NCI-H526 (cell line): Measurements from ENCODE around the gene SESN3.
"Not testable (repeated sequence)": the region's sequence is repeated elsewhere in the genome, so short reads cannot be mapped to it uniquely, and the experiment has no call there.

Experiments used
- DNase-seq, 2 experiments: peaks; one replicate each; lab custom pipeline; 2025; lab: John Stamatoyannopoulos, UW

SESN3 gene

DNA sequence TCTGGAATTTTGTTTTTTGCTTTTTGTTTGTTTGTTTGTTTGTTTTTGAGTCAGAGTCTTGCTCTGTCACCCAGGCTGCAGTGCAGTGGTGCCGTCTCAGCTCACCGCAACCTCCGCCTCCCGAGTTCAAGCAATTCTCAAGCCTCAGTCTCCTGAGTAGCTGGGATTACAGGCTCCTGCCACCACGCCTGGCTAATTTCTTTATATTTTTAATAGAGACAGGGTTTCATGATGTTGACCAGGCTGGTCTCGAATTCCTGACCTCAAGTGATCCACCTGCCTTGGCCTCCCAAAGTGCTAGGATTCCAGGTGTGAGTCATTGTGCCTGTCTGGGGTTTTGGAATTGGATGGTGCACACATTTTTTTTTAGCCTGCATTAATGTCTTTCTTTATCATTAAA lies 20.9 kb upstream of the SESN3 start:
- DNase-seq: not testable (repeated sequence)

DNA sequence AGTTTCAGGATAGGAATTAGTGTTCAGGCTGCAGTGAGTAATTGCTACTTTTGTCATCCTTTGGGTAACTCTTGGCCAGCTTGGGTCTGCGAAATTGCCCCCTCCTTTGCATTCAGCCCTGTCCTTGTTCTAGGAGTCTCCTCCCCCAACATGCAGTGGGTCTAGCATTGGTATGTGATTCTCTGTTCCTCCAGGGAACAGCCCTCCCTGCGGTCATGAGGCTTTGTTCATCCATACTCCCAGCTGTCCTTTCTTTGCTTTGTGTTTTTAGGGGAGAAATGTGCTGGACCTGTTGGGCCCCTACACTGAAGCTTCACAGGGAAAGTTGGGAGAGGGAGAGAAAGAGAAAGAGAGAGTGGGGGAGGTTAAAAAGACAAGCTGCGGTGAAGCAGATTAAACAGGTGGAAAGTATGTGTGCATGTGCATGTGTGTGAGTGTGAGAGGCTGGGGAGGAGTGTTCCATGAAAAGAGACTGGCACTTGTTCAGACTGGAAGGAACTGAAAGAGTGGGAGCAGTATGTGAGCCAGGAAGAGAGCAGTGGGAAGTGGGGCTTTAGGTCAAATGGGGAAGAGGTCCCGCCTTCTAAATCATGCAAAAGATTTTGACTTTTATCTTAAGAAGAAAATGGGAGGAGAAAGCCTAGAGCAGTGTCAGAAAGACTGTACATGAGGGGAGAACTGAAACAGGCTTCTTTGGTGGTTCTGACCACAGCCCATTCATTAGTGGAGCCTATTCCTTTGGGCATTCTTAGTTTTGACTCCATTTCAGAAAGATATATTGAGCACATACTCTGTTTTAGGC lies 17.9 kb upstream of the SESN3 start:
- no peak for DNase-seq

DNA sequence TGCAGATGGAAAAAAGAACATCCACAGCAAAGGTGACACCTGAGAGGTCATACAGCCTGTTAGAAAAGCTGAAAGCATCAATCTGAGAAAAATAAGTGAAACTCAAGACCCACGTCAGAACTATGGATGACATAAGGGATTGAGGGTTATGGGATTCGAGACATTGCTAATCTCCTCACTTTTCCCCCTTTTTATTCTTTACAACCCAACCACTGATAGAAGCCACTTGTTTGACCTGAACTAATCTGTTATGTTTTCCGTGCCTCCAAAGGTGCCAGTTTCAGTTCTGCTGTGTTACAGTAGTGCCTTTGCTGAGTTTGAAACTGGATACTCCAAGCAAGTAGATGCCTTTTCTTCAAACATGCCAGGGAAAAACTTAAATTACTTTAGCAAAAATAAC lies 16.9 kb upstream of the SESN3 start:
- DNase-seq: no peak

DNA sequence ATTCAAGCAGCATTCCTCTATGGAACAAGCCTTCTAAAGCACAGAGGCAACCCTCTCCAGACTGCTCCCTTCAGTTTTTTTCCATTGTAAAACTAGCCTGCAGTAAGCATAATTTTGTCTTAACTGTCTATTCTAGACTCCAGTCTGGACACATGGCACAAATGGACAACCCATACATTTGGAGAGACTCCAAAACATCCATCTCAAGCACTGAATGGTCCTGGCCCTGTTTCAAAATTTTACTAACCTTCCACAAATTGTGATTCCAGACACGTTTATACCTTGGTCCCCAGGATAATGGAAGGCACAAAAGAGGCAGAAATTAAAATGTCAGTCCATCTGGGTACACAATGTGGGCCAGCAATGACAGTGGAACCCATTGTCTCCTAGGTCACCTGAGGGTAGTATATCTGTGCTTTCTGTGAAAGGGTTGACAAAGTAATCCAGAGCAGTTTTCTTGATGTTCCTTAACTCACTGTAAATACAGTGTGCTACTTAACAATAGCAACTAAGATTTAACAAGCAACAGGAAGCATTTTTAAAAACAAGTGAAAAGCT lies 16.2 kb upstream of the SESN3 start:
- no peak for DNase-seq

DNA sequence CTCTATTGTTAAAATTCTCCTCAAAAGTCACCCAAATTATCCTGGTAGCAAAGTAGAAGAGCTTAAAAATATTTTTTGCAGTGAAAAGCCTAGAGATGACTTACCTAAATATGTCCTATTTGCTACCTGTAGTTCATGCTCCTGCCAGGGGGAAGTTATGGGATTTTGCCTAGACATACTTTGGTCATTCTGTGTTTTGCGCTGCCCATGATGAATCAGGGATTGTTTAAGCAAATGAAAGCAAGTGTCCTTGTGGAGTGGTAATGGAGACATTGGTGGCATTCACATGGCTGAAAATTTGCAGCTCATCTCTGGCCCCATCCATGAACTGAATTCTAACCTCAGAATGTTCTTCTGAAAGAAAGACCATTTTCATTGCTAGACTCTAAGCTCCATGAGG lies 14.6 kb upstream of the SESN3 start:
- peak in 1 of 2 experiments; percentile 21 for DNase-seq

DNA sequence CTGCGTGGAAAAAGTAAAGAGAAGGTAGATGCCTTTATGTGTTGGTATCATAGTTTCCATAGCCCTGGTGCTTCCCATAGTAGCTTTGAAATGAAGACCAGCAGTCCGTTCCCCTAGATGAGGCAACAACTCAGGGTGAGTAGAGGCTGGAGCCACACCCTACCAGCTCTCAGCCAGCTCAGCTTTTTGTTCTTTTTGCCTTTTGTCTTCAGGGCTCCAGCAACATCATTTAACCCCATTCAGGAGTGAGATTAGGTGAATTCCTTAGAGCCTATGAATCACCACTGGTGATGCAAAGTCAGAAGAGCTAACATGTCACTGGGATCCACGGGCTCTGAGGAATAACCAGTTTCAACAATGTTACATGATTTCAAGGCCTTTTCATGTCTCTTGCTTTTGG lies 14.0 kb upstream of the SESN3 start:
- no peak for DNase-seq

DNA sequence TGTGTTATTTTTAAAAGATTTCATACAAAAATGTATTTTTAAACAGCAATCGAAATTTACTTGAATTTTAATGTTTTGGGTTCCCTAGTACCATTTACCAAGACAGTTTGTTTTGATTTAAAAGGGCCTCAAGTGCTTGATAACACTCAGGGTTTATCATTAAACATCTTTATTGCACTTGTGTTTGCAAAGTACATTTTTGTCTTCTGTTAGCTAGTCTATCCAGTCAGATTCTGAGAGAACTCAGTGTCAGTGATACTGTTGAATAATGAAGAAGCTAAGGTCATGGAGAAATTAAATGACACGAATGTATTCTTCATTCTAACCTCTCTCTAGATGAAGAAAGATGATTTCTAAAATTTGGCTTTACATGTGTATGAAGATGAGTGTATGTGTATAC lies 12.7 kb upstream of the SESN3 start:
- DNase-seq: no peak

DNA sequence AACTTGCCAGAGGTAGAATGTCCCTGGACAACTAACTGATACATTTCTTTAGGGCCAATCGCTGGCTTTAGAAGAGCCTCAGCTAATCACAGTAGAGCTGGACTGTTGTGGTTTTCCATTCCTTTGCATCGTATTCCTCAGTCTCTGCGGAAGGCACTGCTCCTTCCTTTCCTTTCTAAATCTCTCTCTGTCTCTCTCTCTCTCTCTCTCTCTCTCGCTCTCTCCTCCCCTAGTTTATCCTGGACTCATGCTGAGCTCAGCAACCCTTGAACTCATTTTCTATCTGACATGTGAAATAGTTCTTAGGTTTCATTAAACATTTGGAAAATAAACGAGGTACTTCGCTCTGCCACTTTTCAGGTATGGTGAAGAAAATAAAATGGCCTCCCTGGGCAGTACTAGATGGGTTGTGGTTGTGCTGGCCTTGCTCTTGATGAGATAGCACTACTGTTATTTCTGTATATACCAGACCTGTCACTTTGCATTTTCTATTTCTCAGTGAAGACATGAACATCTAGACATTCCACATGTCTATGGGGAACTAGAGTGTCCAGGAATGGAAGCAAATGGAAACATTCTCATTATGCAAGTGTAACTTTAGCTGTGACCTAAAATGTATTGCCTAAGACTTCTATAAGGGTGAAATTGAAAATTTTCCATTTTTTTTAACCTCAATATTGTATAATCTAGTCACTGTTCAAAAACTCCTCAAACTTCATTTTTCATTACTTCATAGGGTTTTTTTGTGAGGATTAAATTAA lies 12.0 kb upstream of the SESN3 start:
- DNase-seq: no peak

DNA sequence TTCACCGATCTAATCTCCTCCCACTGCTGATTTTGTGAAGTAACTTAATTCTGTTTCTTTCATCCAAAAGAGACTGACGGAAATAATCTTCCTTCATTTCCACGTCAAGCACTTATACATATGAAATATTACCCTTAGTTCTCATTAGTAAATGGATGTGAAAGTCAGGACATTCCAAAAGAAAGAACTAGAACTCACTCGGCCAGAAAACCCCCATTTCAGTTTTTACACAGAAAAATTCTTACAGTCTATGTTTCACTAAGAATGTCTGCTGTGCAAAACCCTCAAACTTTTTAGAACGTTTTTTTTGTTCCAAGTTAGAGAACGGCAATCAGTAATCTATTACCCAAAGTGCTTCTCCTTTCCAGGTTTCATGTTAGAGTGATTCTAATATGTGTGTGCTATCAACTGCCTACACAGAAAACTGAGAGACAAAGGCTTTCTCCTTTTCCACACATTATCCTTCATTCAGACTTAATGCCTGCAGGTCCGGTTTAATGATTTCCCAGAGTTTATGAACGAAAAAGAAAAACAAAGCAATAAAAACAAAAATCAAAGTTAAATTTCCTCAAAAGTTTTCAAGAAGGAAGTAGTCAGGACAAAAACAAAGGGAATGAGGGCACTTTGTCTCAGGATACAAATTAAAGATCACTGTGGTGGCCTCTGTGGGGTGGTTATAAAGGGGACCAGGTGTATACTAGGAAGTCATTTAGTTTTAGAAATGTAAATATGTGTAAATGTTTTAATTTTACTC lies 11.3 kb upstream of the SESN3 start:
- no peak for DNase-seq

DNA sequence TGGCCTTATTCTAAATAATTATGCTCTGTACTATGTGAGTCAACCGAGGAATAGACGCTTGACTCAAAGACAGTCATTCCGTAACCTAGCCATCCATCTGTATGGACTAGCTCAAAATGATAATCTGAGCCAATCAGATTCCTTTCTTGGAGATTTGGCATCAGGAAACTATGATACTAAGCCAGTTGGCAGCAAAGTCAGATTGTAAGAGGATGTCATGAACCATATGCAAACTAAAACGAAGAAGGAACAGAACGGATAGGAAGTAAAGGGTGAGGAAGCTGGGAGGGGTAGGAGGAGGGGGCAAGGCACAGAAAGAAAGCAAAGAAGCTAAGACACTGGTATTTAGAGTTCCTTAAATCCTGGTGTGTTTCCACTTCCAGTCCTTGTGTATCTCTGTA lies 10.7 kb upstream of the SESN3 start:
- DNase-seq: no peak

DNA sequence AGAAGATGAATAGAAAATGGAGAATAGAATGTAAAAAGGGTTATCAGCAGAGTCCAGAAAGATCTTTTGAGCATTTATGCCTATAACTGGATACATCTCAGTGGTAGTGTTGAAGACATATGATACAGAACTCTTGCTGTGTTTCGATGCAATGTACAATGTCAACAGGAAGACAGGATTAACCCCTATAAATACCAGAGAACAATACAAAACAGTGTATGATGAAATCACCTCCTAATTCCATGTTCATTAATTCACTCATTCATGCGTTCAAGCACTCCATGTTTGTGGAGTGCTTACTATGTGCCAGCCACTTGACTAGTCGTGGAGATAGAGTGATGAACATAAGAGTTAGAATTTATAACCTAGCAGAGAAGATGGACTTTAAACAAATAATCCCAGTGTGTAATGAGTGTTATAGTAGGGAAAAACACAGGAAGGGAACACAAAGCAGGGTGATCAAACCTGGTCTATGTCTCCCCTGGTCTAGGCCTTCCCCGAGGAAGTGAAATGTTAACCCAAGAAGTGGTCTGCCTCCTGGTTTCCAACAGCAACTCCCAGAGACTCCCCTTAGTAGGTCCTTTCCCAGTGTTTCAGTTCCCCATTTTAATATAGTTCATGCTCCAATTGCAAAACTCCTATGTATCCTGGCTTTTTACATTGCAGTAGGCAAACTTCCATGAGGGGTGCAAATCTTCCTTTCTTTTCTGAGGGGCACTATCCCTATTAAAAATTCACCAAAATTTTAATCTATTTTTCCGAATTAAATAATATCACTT lies 9.1 kb upstream of the SESN3 start:
- no peak for DNase-seq

DNA sequence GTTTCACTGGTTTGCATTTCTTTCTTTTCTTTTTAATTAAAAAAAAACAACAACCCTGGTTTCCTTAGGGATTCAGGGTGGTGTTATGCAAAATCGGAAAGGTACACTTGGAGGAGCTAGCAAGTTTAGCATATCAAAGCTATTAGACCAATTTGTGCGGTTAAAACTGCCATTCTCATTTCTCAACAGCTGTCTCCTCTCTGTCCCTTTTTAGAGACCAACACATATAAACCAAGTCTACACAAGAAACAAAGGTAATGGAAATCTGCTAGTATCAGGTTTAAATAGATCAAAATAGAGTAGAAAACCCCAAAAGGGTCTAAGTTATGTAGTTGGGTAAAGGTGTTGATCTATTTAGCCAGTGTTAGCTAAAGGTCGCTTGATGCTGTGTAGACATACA lies 1.7 kb upstream of the SESN3 start:
- DNase-seq: peak; percentile 69 to 72

DNA sequence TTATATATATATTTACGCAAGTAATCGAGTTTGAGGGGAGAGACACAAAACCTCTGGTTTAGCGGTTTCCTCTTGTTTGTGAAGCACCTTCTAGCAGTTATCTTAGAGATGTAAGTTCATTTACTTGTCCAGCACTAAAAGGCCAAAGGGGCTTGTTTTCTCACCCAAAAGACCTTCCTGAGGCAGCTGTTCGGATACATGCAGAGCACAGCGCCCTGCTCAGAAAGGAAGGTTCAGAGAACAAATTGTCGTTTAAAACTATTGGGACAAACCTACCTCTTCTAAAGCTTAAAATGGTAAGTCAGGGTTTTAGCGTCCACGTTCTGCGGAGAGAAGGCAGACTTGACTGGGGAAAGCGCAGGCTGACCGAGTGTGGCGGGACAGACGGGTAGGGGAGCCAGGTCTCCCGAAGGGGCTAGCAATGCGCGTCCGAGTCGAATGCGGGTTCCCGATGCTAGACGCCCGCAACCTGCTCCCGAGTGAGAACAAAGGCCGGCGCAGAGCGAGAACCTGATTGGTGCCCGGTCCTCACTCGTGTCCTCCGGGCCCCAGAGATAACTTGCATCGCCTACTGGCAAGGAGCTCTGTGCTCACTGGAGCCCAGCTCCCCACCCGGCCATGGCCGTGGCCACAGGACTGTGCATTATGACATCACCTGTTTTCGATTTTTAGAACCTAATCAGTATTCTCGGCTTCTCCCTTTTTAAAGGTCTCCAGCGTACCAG lies 1.0 kb upstream of the SESN3 start:
- peak; percentile 85 to 91 for DNase-seq

DNA sequence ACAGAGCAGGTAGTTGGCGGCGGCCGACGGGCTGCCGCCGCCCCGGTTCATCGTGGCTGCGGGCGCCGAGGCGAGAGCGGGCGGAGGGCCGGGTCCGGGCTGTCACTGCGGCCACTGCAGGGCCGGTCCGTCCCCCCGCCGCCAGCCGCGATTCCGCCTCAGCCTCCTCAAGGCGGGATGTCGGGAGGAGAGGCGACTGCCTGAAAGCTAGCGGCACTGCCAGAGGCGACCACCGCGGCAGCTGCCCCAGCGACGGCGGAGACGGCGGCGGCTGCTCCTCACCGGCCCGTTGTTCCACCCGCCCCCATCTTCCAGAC lies 234 bp downstream of the SESN3 start:
- DNase-seq: peak in 1 of 2 experiments; percentile 59

DNA sequence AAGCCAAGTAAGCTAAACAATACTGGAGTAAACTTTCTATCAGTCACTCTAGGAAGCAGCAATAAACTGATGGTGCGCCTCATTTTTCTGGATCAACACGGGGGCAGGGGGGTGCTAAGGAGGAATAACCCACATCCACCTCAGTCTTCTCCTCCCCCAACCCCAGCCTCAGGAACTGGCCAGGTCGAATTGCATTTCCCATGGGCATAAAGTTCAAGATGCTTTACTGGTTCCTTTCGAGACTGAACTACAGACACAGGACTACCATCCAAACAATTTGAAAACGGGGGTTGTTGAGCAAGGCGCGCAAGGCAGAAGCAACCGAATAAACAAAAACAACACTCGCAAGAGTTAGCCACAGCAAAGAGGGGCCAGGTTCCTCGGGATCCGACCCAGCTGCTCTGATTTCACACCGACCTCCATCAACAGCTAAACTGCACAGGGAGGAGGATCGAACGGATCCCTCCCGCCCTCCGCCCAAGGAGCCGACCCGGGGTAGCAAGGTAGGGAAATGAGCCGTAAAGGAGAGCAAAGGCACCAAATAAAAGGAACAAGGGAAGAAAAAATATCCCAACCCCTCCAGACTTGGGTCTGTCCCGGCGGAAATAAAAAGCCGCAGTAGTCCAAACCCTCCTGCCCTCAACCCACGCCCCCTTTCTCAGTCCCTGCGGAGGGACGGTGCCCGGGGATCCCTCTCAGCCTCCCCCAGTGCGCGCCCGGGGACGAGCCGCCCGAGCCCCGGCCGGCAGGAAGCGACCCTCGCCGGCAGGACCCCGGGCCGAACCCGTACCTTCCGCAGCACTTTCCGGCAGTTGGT lies 801 bp downstream of the SESN3 start:
- DNase-seq: peak; percentile 59 to 85

DNA sequence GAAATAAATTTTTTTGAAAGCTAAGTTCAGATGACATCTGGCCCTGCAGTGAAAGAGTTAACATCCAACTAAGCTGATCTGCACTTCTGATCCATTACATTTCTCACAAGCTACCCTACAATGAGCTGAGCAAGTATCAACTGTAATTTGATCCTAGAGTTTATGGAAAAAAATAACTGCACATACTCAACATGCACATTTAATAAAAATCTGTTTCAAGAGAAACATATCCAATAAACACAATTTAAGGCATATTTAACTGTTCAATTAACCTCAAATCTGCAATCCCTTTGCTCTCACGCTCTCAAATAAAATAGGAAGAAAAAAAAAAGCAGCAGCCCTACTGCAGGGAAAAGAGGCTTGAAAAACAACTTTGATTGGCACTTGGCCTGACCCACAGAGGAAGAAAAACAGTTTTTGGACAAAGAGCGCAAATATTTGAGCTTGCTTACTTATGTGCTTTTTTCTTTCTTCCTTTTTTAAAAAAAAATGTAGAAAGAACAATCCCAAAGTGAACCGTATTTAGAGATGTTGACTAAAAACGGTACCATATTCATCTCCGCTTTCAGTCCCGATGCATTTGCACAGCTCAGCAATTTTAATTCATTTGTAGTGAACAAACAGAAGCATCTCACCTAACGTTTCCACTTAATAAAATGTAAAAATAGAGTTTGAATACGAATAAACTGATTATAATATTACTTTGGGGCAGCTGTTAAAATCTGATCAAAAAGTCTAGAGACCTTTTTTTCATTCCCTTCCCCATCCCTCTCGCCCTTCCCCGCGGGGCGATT lies 1.6 kb downstream of the SESN3 start:
- DNase-seq: peak; percentile 50 to 73

DNA sequence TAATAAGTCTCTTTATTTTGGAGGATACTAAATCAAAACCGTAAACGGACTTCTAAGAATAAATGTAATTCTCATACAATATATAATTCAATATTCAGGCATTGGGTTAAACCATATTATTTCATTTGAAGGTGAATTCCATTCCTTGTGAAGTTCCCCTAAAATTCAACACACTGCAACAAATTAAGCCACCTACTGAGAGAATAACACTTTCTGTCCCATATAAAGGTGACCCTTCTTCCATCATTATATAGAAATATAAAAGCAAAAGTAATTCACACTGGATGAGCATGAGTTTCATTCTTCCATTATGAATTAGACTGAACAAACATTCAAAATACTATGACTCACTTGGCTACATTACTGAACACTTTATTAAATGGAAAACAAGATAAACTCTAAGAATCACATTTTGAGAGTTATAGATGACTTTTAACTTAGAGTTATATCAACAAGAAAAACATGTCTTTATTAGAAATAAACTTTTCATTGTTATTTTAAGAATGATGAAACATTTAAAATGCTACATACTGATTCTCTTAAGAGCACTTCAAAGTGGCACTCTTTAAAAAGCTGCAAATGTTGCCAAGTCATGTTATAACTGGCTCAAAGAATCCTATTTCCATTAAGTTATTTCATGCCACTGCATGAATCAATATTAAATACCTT lies 2.8 kb downstream of the SESN3 start:
- no peak for DNase-seq

DNA sequence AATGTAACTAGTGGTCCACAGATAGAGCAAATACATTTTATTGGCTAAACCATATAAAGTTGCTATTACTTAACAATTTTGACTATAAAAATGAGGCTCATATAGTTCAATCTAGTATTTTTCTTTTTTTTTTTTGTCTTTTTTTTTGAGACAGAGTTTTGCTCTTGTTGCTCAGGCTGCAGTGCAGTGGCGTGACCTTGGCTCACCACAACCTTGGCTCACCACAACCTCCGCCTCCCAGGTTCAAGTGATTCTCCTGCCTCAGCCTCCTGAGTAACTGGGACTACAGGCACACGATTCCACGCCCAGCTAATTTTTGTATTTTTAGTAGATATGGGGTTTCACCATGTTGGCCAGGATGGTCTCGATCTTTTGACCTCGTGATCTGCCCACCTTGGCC lies 3.9 kb downstream of the SESN3 start:
- DNase-seq: not testable (repeated sequence)

DNA sequence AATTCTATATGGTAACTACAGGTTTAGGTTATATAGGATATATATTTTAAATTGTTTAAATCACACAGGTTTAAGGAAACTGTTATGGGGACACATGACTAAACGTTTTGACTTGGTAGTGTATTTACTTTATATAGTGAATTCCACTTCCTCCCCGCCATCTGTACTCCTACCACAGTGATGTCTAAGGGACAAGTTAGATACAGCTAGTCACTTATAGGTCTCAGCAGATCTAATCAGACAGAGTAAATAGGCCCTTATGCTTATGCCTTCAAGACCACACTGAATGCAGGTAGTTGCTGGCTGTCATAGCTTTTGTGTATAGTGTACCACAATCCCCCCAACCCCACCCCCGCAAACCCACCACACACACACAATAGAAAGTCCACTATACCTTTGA lies 8.2 kb downstream of the SESN3 start:
- DNase-seq: no peak
